Measurements from ENCODE around the gene UTP14A. TPM values are rescaled to one million over a fixed set of nuclear protein-coding genes. Genes with fewer than 3 reads are reported as not detected.
A peak's percentile ranks its signal among the peaks of the same experiment; 100 is the strongest.

UTP14A gene
- total and polyA plus RNA-seq, 12 donors, result 6.7 to 12.6 (median 9.6) TPM

GRCh38 chrX:129908636-129909035 is 2.7 kb downstream of the UTP14A start:
- intact Hi-C loops (cut with DNase I), result loop anchor here in 4 of 10 donors (10.0 kb wide), 2 partner anchors 64 to 304 kb away; partner anchors contain the start of gene ZDHHC9 (in 1 of the 4)
- DNase-seq (no peak), ATAC-seq (no peak)

GRCh38 chrX:129925305-129926092 is 19.5 kb downstream of the UTP14A start:
- H3K4me1 ChIP-seq, result no peaks in the 10 kb centered on the region
- TF ChIP-seq CTCF (IDR thresholded peaks at IDR 0.05), result peak; percentile 44 to 73 (median 67)
- peaks cover 0 to 74% (median 13%) of the 10 kb centered on the region in 9 donors for H3K36me3 ChIP-seq
- intact Hi-C loops (cut with DNase I), result loop anchor here (1.0 to 10.0 kb wide), 11 partner anchors 59 to 321 kb away; partner anchors contain the start of gene BCORL1 (in 1 of the 10)
- H3K4me3 ChIP-seq, result no peak overlapping the region
- no peak overlapping the region for H3K27ac ChIP-seq
- no peaks in the 10 kb centered on the region for H3K27me3 ChIP-seq
- no peaks in the 10 kb centered on the region for H3K9me3 ChIP-seq
- DNase-seq (peak; percentile 40 to 74), ATAC-seq (peak; percentile 71 to 88 (median 82))
- 28 to 33% methylated on average over 12 to 13 of the region's 15 CpGs for WGBS, 2 donors

More at GRCh38 chrX:129908636-129909035, 2.7 kb downstream of the UTP14A start:
- TF ChIP-seq CTCF (IDR thresholded peaks at IDR 0.05), result no peak
- 89 to 97% methylated on average over 2 of the region's 2 CpGs for WGBS, 2 donors
- H3K27me3 ChIP-seq, result no peaks in the 10 kb centered on the region
- H3K27ac ChIP-seq, result no peak overlapping the region
- H3K4me3 ChIP-seq, result no peak overlapping the region
- no peaks in the 10 kb centered on the region for H3K9me3 ChIP-seq
- H3K36me3 ChIP-seq, result peaks cover 0 to 59% (median 0%) of the 10 kb centered on the region in 9 donors
- H3K4me1 ChIP-seq, result peaks cover 0 to 12% (median 6%) of the 10 kb centered on the region in 9 donors

GRCh38 chrX:129930941-129931410 is 25.0 kb downstream of the UTP14A start:
- intact Hi-C loops (cut with DNase I), result loop anchor here in 3 of 10 donors (1.0 to 5.0 kb wide), 4 partner anchors 51 to 131 kb away; partner anchors contain the start of gene BCORL1 (in 3 of the 3)
- no peak for TF ChIP-seq CTCF (IDR thresholded peaks at IDR 0.05)
- peaks cover 0 to 7% (median 0%) of the 10 kb centered on the region in 7 donors for H3K27me3 ChIP-seq
- WGBS, 2 donors, result 4 to 5% methylated on average over 13 of the region's 13 CpGs
- H3K36me3 ChIP-seq, result peaks cover 0 to 27% (median 13%) of the 10 kb centered on the region in 9 donors
- no peak for ATAC-seq
- no peaks in the 10 kb centered on the region for H3K9me3 ChIP-seq
- no peak for DNase-seq
- H3K27ac ChIP-seq, result peak overlapping the region; percentile 13 to 95 (median 90)
- no peaks in the 10 kb centered on the region for H3K4me1 ChIP-seq
- peak overlapping the region in 9 of 10 donors; percentile 40 to 68 (median 63) for H3K4me3 ChIP-seq

GRCh38 chrX:129931411-129932015 is 25.5 kb downstream of the UTP14A start:
- 1% methylated on average over 32 to 36 of the region's 41 CpGs for WGBS, 2 donors
- H3K36me3 ChIP-seq, result peaks cover 0 to 22% (median 10%) of the 10 kb centered on the region in 9 donors
- DNase-seq, result peak; percentile 92 to 94
- H3K9me3 ChIP-seq, result no peaks in the 10 kb centered on the region
- H3K4me3 ChIP-seq, result peak overlapping the region; percentile 25 to 68 (median 62)
- no peak for TF ChIP-seq CTCF (IDR thresholded peaks at IDR 0.05)
- no peaks in the 10 kb centered on the region for H3K4me1 ChIP-seq
- ATAC-seq, result peak; percentile 93 to 97 (median 95)
- H3K27me3 ChIP-seq, result peaks cover 0 to 7% (median 0%) of the 10 kb centered on the region in 7 donors
- intact Hi-C loops (cut with DNase I), result loop anchor here in 5 of 10 donors (1.0 to 5.0 kb wide), 5 partner anchors 49 to 131 kb away; partner anchors contain the start of gene BCORL1 (in 4 of the 5)
- peak overlapping the region; percentile 83 to 95 (median 91) for H3K27ac ChIP-seq

Measured in heart right ventricle (tissue), 16 donors.